Occipital lobe (tissue), 3 donors: ENCODE data around the gene KCTD11. TPM values are rescaled to one million over a fixed set of nuclear protein-coding genes. Genes with fewer than 3 reads are reported as not detected.
A peak's percentile ranks its signal among the peaks of the same experiment; 100 is the strongest.

Source experiments
- DNase-seq: peaks from one replicate; lab custom pipeline; 2025; lab: John Stamatoyannopoulos, UW
- small RNA-seq: library from RNA; depleted of rRNA; stranded (forward); fragments of <200 nt; gene quantifications from one replicate; pipeline ENCODE3, GENCODE V24; 2014
- total RNA-seq: library from RNA; depleted of rRNA; stranded (reverse); fragments of >200 nt; gene quantifications from one replicate; pipeline ENCODE4 v1.2.3, GENCODE V29; 2014

Gene KCTD11
- total RNA-seq, 1 donor from 2014 or later, result 3.9 TPM

- peak; percentile 99 for DNase-seq
Measured at GRCh38 chr17:7403977-7404736, 52.2 kb downstream of the KCTD11 start, which contains the start of gene TMEM256. Gene TMEM256 (minus strand): TSS chr17:7404097. CDS start chr17:7404084, 13 bp downstream.

Small RNA genes lying within 50 kb of the gene (small RNA-seq; reads per million reads assigned to genes)
- gene AC026954.2, result not detected

Other genes starting within 250 kb of the KCTD11 start
- not detected for gene ASGR2, start 237.3 kb upstream of the KCTD11 start, total RNA-seq
- gene ASGR1, start 172.8 kb upstream of the KCTD11 start, total RNA-seq, result 15.6 TPM
- gene DLG4, start 132.3 kb upstream of the KCTD11 start, total RNA-seq, result 131 TPM
- 77.2 TPM for gene ACADVL, start 132.2 kb upstream of the KCTD11 start, total RNA-seq
- gene DVL2, start 117.6 kb upstream of the KCTD11 start, total RNA-seq, result 49.1 TPM
- gene PHF23, start 112.7 kb upstream of the KCTD11 start, total RNA-seq, result 33.7 TPM
- 93.3 TPM for gene GABARAP, start 109.7 kb upstream of the KCTD11 start, total RNA-seq
- gene CTDNEP1, start 100.4 kb upstream of the KCTD11 start, total RNA-seq, result 26.5 TPM
- gene ELP5, start 99.9 kb upstream of the KCTD11 start, total RNA-seq, result 25.4 TPM
- gene CLDN7, start 89.7 kb upstream of the KCTD11 start, total RNA-seq, result 0.16 TPM
- gene SLC2A4, start 70.4 kb upstream of the KCTD11 start, total RNA-seq, result 0.16 TPM
- 2.7 TPM for gene YBX2, start 57.5 kb upstream of the KCTD11 start, total RNA-seq
- gene EIF5A, start 44.5 kb upstream of the KCTD11 start, total RNA-seq, result 156 TPM
- 29.5 TPM for gene GPS2, start 36.8 kb upstream of the KCTD11 start, total RNA-seq
- gene NEURL4, start 22.8 kb upstream of the KCTD11 start, total RNA-seq, result 46.6 TPM
- gene ACAP1, start 15.6 kb upstream of the KCTD11 start, total RNA-seq, result not detected
- gene TMEM95, start 3.0 kb downstream of the KCTD11 start, total RNA-seq, result not detected
- gene TNK1, start 28.9 kb downstream of the KCTD11 start, total RNA-seq, result 0.94 TPM
- 10.0 TPM for gene PLSCR3, start 42.4 kb downstream of the KCTD11 start, total RNA-seq
- gene TMEM256, start 51.9 kb downstream of the KCTD11 start, total RNA-seq, result 55.2 TPM
- gene NLGN2, start 55.7 kb downstream of the KCTD11 start, total RNA-seq, result 9.2 TPM
- gene SPEM1, start 68.2 kb downstream of the KCTD11 start, total RNA-seq, result not detected
- gene SPEM2, start 73.5 kb downstream of the KCTD11 start, total RNA-seq, result not detected
- not detected for gene SPEM3, start 76.7 kb downstream of the KCTD11 start, total RNA-seq
- gene TMEM102, start 83.3 kb downstream of the KCTD11 start, total RNA-seq, result 3.7 TPM
- 18.2 TPM for gene FGF11, start 87.3 kb downstream of the KCTD11 start, total RNA-seq
- gene CHRNB1, start 92.9 kb downstream of the KCTD11 start, total RNA-seq, result 17.2 TPM
- gene ZBTB4, start 127.5 kb downstream of the KCTD11 start, total RNA-seq, result 17.6 TPM
- not detected for gene SLC35G6, start 129.3 kb downstream of the KCTD11 start, total RNA-seq
- 54.6 TPM for gene POLR2A, start 132.2 kb downstream of the KCTD11 start, total RNA-seq
- 3.3 TPM for gene TNFSF12, start 196.9 kb downstream of the KCTD11 start, total RNA-seq
- 0.31 TPM for gene TNFSF13, start 206.6 kb downstream of the KCTD11 start, total RNA-seq
- 84.8 TPM for gene SENP3, start 209.8 kb downstream of the KCTD11 start, total RNA-seq
- gene CD68, start 227.5 kb downstream of the KCTD11 start, total RNA-seq, result 0.62 TPM
- gene MPDU1, start 231.7 kb downstream of the KCTD11 start, total RNA-seq, result 34.8 TPM
- 0.47 TPM for gene SOX15, start 237.9 kb downstream of the KCTD11 start, total RNA-seq